DOHH2 (cell line): ENCODE data around the gene GPR87.

Experiments
- EZH2phosphoT487 ChIP-seq: fragments of 200-600 bp; sonication (generic); IDR thresholded peaks from 2 replicates; pipeline ENCODE4 v1.6.1; 2017; ENCODE audit warnings: borderline replicate concordance, mild to moderate bottlenecking, antibody characterized with exemption, low read length, moderate library complexity, mixed read lengths
- TF ChIP-seq, protein P1 (sequence below): fragments of 200-600 bp; sonication (generic); IDR thresholded peaks from one replicate; pipeline ENCODE4 v1.5.1; 2014; ENCODE audit warnings: antibody characterized with exemption, mild to moderate bottlenecking, low read depth, low read length; ENCODE audit not compliant: poor library complexity, severe bottlenecking

GRCh38 chr3:151300539-151300938, 16.1 kb downstream of the GPR87 start:
- no peak for TF ChIP-seq EZH2phosphoT487
- TF ChIP-seq, protein P1, sequence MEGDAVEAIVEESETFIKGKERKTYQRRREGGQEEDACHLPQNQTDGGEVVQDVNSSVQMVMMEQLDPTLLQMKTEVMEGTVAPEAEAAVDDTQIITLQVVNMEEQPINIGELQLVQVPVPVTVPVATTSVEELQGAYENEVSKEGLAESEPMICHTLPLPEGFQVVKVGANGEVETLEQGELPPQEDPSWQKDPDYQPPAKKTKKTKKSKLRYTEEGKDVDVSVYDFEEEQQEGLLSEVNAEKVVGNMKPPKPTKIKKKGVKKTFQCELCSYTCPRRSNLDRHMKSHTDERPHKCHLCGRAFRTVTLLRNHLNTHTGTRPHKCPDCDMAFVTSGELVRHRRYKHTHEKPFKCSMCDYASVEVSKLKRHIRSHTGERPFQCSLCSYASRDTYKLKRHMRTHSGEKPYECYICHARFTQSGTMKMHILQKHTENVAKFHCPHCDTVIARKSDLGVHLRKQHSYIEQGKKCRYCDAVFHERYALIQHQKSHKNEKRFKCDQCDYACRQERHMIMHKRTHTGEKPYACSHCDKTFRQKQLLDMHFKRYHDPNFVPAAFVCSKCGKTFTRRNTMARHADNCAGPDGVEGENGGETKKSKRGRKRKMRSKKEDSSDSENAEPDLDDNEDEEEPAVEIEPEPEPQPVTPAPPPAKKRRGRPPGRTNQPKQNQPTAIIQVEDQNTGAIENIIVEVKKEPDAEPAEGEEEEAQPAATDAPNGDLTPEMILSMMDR, result no peak
